Measurements from ENCODE around the gene PTPRN2. TPM values are rescaled to one million over a fixed set of nuclear protein-coding genes. Genes with fewer than 3 reads are reported as not detected.

PTPRN2 gene
- total and polyA plus RNA-seq, 2 of the 8 experiments (the other 6 are each of a cell fraction or from before 2014, with no cell fraction given) = 2.6 to 4.5 TPM

GRCh38 chr7:158469396-158470051, 118.1 kb downstream of the PTPRN2 start:
- no peaks in the 10 kb centered on the region for H3K36me3 ChIP-seq (ENCODE audit: control insufficient read depth in 2 of 4, insufficient read depth in 4 of 4, low read length in 3 of 4)
- no peak overlapping the region; the same call in 1 of the 2 replicates for H4K8ac ChIP-seq (ENCODE audit: extremely low read depth, insufficient read depth, low read length)
- peak overlapping the region in 1 of 2 experiments; percentile 62; a peak in 3 of 4 replicates for H3K4me2 ChIP-seq (ENCODE audit: insufficient read depth in 1 of 2, low read depth in 2 of 2, low read length in 2 of 2)
- no peak overlapping the region for H3K56ac ChIP-seq (replicated peaks; ENCODE audit: insufficient read length, low read depth, low read length)
- no peak overlapping the region for H3K23ac ChIP-seq (ENCODE audit: insufficient read length)
- H3K9ac ChIP-seq (replicated peaks in 1 of 4; ENCODE audit: extremely low read depth in 1 of 4, low read depth in 3 of 4, low read length in 3 of 4) = no peak overlapping the region
- H4K91ac ChIP-seq (replicated peaks; ENCODE audit: insufficient read length, low read length) = peak overlapping the region; percentile 25
- ChIA-PET POLR2A (ENCODE audit: partially characterized antibody) (interaction anchor here (0.6 to 1.3 kb wide), 6 partner anchors 14 to 362 kb away, joined by 3 to 4 read pairs (median 4); no protein-coding TSS in a partner anchor), CTCF (ENCODE audit: partially characterized antibody) (interaction anchor here (0.7 to 2.9 kb wide), 7 partner anchors 17 to 104 kb away, joined by 3 to 12 read pairs (median 4); no protein-coding TSS in a partner anchor)
- H3K4me3 ChIP-seq (ENCODE audit: extremely low read depth in 1 of 4, insufficient read depth in 2 of 4, low read depth in 3 of 4, low read length in 4 of 4) = peak overlapping the region in 1 of 4 experiments; percentile 5; a peak in 1 of 8 replicates
- 50% methylated on average over 8 of the region's 8 CpGs; no CpG with 5 or more reads in 1 of the 2 experiments for WGBS, 2 experiments (ENCODE audit: extremely low coverage in 1 of 2, insufficient coverage in 1 of 2, insufficient read length in 1 of 2, insufficient replicate concordance in 2 of 2, low coverage in 1 of 2, low lambda C conversion rate in 2 of 2, missing lambda C conversion rate in 1 of 2)
- peak overlapping the region; percentile 49; the same call in 1 of the 2 replicates for H2BK15ac ChIP-seq (ENCODE audit: low read length)
- H2AK5ac ChIP-seq (ENCODE audit: low read depth, low read length) = peak overlapping the region; percentile 100
- FAIRE-seq = peak; percentile 42
- H3K9me3 ChIP-seq (ENCODE audit: insufficient read depth in 2 of 2, low read depth in 1 of 2, low read length in 1 of 2) = 0 out of 4 replicates have a peak, but pooled peaks cover 0 to 3% of the 10 kb centered on the region in 2 experiments
- H2AFZ ChIP-seq (ENCODE audit: low read length) = no peak overlapping the region
- peak overlapping the region; percentile 92 for H2BK20ac ChIP-seq (ENCODE audit: low read length)
- H2BK12ac ChIP-seq (ENCODE audit: low read depth, low read length) = peak overlapping the region; percentile 100
- peak overlapping the region; percentile 60 for H3K27ac ChIP-seq (ENCODE audit: low read depth, low read length)
- H3K79me1 ChIP-seq (ENCODE audit: low read depth, low read length) = no peaks in the 10 kb centered on the region
- H4K5ac ChIP-seq (ENCODE audit: insufficient read length, low read depth, low read length) = peak overlapping the region; percentile 6
- no peaks in the 10 kb centered on the region for H3K79me2 ChIP-seq (ENCODE audit: control insufficient read depth in 1 of 2, insufficient read depth in 2 of 2, low read length in 2 of 2)
- peak overlapping the region; percentile 5 for H2BK120ac ChIP-seq (replicated peaks; ENCODE audit: low read depth, low read length)
- peak overlapping the region; percentile 98 for H2BK5ac ChIP-seq (ENCODE audit: low read depth, low read length)
- no peak for DNase-seq (ENCODE audit: low read depth in 1 of 2, low spot score in 2 of 2)
- H3K18ac ChIP-seq (ENCODE audit: extremely low read depth, low read length) = peak overlapping the region; percentile 76
- H3K14ac ChIP-seq (ENCODE audit: insufficient read length) = no peak overlapping the region
- H4K20me1 ChIP-seq (replicated peaks in 1 of 2; ENCODE audit: control insufficient read depth in 1 of 2, insufficient read depth in 2 of 2, low read length in 2 of 2) = no peaks in the 10 kb centered on the region
- no peaks in the 10 kb centered on the region for H3K23me2 ChIP-seq (ENCODE audit: low read depth, low read length)
- no peaks in the 10 kb centered on the region; a peak in 1 of 7 replicates for H3K27me3 ChIP-seq (replicated peaks in 1 of 4; ENCODE audit: control insufficient read depth in 3 of 4, extremely low read depth in 1 of 4, insufficient read depth in 3 of 4, low read length in 3 of 4)
- H3K4ac ChIP-seq (replicated peaks; ENCODE audit: insufficient read length, low read depth, low read length) = no peak overlapping the region
- H3K4me1 ChIP-seq (replicated peaks in 1 of 4; ENCODE audit: control insufficient read depth in 3 of 4, insufficient read depth in 4 of 4, low read length in 3 of 4) = peaks cover 14 to 29% (median 19%) of the 10 kb centered on the region in 4 experiments
- TF ChIP-seq MAFK (IDR thresholded peaks at IDR 0.05; ENCODE audit: low read depth, low read length) (no peak), HDAC2 (IDR thresholded peaks at IDR 0.05; ENCODE audit: borderline replicate concordance in 1 of 2, low read depth in 2 of 2, low read length in 2 of 2) (no peak), RXRA (IDR thresholded peaks at IDR 0.05; ENCODE audit: insufficient read depth, low read depth, low read length) (no peak), SIRT6 (IDR thresholded peaks at IDR 0.05; ENCODE audit: low read length) (no peak), ATF2 (IDR thresholded peaks at IDR 0.05; ENCODE audit: low read length) (no peak), CTCF (IDR thresholded peaks at IDR 0.05; ENCODE audit: control extremely low read depth in 1 of 3, insufficient read depth in 1 of 3, low read depth in 1 of 3, low read length in 3 of 3) (no peak), SUZ12 (IDR thresholded peaks at IDR 0.05; ENCODE audit: low read length) (no peak)

Measured in H1 (cell line).